Fibroblast of lung (primary cell): ENCODE data around the gene SLC44A5. TPM values are rescaled to one million over a fixed set of nuclear protein-coding genes. Genes with fewer than 3 reads are reported as not detected.
A peak's percentile ranks its signal among the peaks of the same experiment; 100 is the strongest.

Experiments used
- DNase-seq, 2 donors: peaks; one replicate each; pipeline versions ENCODE4 v3.0.0 to v3.0.0-alpha.2; 2010; ENCODE audit warnings: low read depth in 2 of 2
- H2AFZ ChIP-seq: 2 replicates; pipeline ENCODE4 v1.5.1; 2012; ENCODE audit warnings: low read length, control low read depth, inconsistent platforms
- H3K27ac ChIP-seq: 2 replicates; pipeline ENCODE4 v1.5.1; 2011; ENCODE audit warnings: low read length, control low read depth; ENCODE audit not compliant: insufficient read depth
- H3K27me3 ChIP-seq: 2 replicates; pipeline ENCODE4 v1.5.1; 2011; ENCODE audit warnings: mild to moderate bottlenecking, low read length; ENCODE audit not compliant: control insufficient read depth, insufficient read depth
- H3K36me3 ChIP-seq: 2 replicates; pipeline ENCODE4 v1.5.1; 2011; ENCODE audit warnings: low read length; ENCODE audit not compliant: control insufficient read depth, insufficient read depth
- H3K4me1 ChIP-seq: 2 replicates; pipeline ENCODE4 v1.5.1; 2011; ENCODE audit warnings: low read length; ENCODE audit not compliant: control insufficient read depth, insufficient read depth; ENCODE audit errors: extremely low read depth
- H3K4me2 ChIP-seq: 2 replicates; pipeline ENCODE4 v1.5.1; 2011; ENCODE audit warnings: low read length, control low read depth; ENCODE audit not compliant: insufficient read depth; ENCODE audit errors: extremely low read depth
- H3K4me3 ChIP-seq, 4 experiments: fragments of 200-600 bp in 1 of 4; sonication (generic) in 1 of 4; replicated peaks in 1 of 4; 2 replicates each; pipeline ENCODE4 v1.5.1; 2011 to 2016; ENCODE audit warnings: low read length in 4 of 4, low read depth in 3 of 4, mild to moderate bottlenecking in 3 of 4, control low read depth in 2 of 4, inconsistent platforms in 1 of 4, mixed read lengths in 1 of 4; ENCODE audit not compliant: insufficient read depth in 1 of 4; ENCODE audit errors: control extremely low read depth in 1 of 4
- H3K79me2 ChIP-seq: 2 replicates; pipeline ENCODE4 v1.5.1; 2012; ENCODE audit warnings: mild to moderate bottlenecking, low read length, inconsistent platforms; ENCODE audit not compliant: control insufficient read depth, insufficient read depth
- H3K9ac ChIP-seq: 2 replicates; pipeline ENCODE4 v1.5.1; 2011; ENCODE audit warnings: mild to moderate bottlenecking, low read length, control low read depth; ENCODE audit not compliant: insufficient read depth
- H3K9me3 ChIP-seq: 2 replicates; pipeline ENCODE4 v1.5.1; 2012; ENCODE audit warnings: low read depth, low read length; ENCODE audit not compliant: control insufficient read depth, insufficient read depth
- H4K20me1 ChIP-seq: 2 replicates; pipeline ENCODE4 v1.5.1; 2011; ENCODE audit warnings: low read length; ENCODE audit not compliant: control insufficient read depth, insufficient read depth; ENCODE audit errors: extremely low read depth
- EZH2 ChIP-seq: IDR thresholded peaks from 2 replicates; pipeline ENCODE4 v1.5.1; 2012; ENCODE audit warnings: low read length, control low read depth, mild to moderate bottlenecking; ENCODE audit errors: missing control alignments
- polyA plus RNA-seq, 2 donors: library from polyadenylated mRNA; depleted of rRNA in 1 of 2; stranded (reverse) in 1 of 2; unstranded in 1 of 2; fragments of >200 nt; gene quantifications; 2 replicates each; pipeline ENCODE4 v1.2.1, GENCODE V29; 2011 to 2012; ENCODE audit warnings: missing spikeins in 1 of 2
- total RNA-seq: library from RNA; depleted of rRNA; stranded (reverse); fragments of >200 nt; gene quantifications from 2 replicates; pipeline ENCODE4 v1.2.1, GENCODE V29; 2014
- TF ChIP-seq, protein P1 (sequence below), 2 donors: IDR thresholded peaks in 1 of 2; conservative IDR thresholded peaks in 1 of 2; 1 replicate in 1 of 2; 2 replicates in 1 of 2; pipeline ENCODE4 v1.5.1; 2011 to 2012; ENCODE audit warnings: low read length in 2 of 2, control low read depth in 1 of 2, inconsistent platforms in 1 of 2, low read depth in 1 of 2, mild to moderate bottlenecking in 1 of 2

The SLC44A5 gene
- total and polyA plus RNA-seq, 2 donors (not counting 1 experiment from before 2014, with no cell fraction given) = under 0.01 to 0.03 TPM

DNA sequence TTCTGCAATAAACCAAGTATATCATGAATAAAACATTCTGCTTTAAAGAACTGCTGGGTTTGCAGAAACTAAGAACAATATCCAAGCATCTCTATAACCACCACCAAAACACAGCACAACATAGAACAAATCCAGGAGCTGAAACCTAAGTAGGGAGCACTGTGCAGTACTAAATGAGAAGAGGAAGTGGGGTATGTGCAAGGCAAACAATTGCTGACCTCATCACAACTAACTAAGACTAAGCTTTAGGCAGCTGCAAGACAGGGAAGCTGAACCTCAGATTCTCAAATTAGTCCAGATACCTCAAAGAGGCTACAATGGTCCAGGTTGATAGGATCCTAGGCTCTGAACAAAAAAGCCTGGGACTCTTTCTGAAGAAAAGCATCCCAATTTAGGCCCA lies 172.6 kb downstream of the SLC44A5 start:
- no peaks in the 10 kb centered on the region for H3K79me2 ChIP-seq
- TF ChIP-seq, protein P1, sequence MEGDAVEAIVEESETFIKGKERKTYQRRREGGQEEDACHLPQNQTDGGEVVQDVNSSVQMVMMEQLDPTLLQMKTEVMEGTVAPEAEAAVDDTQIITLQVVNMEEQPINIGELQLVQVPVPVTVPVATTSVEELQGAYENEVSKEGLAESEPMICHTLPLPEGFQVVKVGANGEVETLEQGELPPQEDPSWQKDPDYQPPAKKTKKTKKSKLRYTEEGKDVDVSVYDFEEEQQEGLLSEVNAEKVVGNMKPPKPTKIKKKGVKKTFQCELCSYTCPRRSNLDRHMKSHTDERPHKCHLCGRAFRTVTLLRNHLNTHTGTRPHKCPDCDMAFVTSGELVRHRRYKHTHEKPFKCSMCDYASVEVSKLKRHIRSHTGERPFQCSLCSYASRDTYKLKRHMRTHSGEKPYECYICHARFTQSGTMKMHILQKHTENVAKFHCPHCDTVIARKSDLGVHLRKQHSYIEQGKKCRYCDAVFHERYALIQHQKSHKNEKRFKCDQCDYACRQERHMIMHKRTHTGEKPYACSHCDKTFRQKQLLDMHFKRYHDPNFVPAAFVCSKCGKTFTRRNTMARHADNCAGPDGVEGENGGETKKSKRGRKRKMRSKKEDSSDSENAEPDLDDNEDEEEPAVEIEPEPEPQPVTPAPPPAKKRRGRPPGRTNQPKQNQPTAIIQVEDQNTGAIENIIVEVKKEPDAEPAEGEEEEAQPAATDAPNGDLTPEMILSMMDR (conservative IDR thresholded peaks at IDR 0.05 in 1 of 2, IDR thresholded peaks at IDR 0.05 in 1 of 2; ENCODE audit: low read depth in 1 of 2, low read length in 2 of 2) = no peak
- TF ChIP-seq EZH2 = no peak
- no peak overlapping the region for H3K4me3 ChIP-seq
- no peaks in the 10 kb centered on the region for H3K36me3 ChIP-seq
- no peaks in the 10 kb centered on the region for H3K9me3 ChIP-seq
- H3K27me3 ChIP-seq = no peaks in the 10 kb centered on the region
- DNase-seq = no peak
- no peak overlapping the region for H2AFZ ChIP-seq
- no peak overlapping the region for H3K9ac ChIP-seq
- H3K4me1 ChIP-seq = no peaks in the 10 kb centered on the region
- no peaks in the 10 kb centered on the region for H4K20me1 ChIP-seq
- no peak overlapping the region for H3K4me2 ChIP-seq
- no peak overlapping the region for H3K27ac ChIP-seq

DNA sequence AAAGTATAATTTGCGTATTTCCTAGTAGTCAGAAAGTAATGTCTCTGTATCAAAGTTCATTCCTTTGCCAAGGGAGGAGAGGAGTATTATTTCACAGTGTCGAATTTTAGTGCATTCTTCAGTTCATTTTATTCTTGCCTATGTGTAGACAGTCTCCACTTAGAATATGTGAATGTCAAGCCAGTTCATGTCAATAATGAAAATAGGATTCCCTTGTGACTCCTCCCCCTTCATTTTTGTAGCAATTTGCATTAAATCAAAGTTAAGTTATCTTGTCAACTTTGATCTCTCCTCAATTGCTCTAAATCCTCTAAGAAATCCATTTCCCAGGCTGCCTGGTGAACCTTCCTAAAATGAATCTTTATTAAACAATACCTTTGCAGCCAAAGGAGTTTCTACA lies 179.1 kb downstream of the SLC44A5 start:
- H3K79me2 ChIP-seq = no peaks in the 10 kb centered on the region
- no peak overlapping the region for H3K27ac ChIP-seq
- no peak for DNase-seq
- H3K4me3 ChIP-seq = no peak overlapping the region
- H3K4me2 ChIP-seq = no peak overlapping the region
- no peak overlapping the region for H3K9ac ChIP-seq
- H3K9me3 ChIP-seq = no peaks in the 10 kb centered on the region
- no peaks in the 10 kb centered on the region for H3K4me1 ChIP-seq
- no peaks in the 10 kb centered on the region for H3K27me3 ChIP-seq
- no peaks in the 10 kb centered on the region for H3K36me3 ChIP-seq
- no peaks in the 10 kb centered on the region for H4K20me1 ChIP-seq
- TF ChIP-seq EZH2 = no peak
- TF ChIP-seq, protein P1 (conservative IDR thresholded peaks at IDR 0.05 in 1 of 2, IDR thresholded peaks at IDR 0.05 in 1 of 2; ENCODE audit: low read depth in 1 of 2, low read length in 2 of 2) = no peak
- H2AFZ ChIP-seq = no peak overlapping the region

DNA sequence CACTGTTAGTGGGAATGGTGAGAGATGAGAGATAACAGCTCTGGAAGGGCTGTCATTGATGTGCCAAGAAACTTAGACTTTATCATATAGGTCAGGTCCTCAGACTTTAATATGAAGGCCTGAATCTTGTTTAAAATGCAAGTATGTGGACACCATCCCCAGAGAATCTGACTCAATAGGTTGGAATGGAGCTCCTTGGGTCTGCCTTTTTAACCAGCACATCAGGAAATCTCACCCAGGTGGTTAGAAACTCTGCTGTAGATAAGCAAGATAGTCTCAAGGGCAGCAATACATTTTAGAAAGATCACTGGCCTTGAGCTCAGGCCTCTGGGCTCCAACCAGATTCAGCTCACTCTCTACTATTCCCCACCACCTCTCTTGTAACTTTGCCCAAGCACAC lies 180.4 kb downstream of the SLC44A5 start:
- H2AFZ ChIP-seq = no peak overlapping the region
- no peaks in the 10 kb centered on the region for H3K9me3 ChIP-seq
- no peaks in the 10 kb centered on the region for H3K4me1 ChIP-seq
- H3K4me2 ChIP-seq = no peak overlapping the region
- H3K36me3 ChIP-seq = no peaks in the 10 kb centered on the region
- TF ChIP-seq, protein P1 (conservative IDR thresholded peaks at IDR 0.05 in 1 of 2, IDR thresholded peaks at IDR 0.05 in 1 of 2; ENCODE audit: low read depth in 1 of 2, low read length in 2 of 2) = no peak
- no peak for TF ChIP-seq EZH2
- peak in 1 of 2 donors; percentile 69 for DNase-seq
- H3K27me3 ChIP-seq = no peaks in the 10 kb centered on the region
- H4K20me1 ChIP-seq = no peaks in the 10 kb centered on the region
- H3K79me2 ChIP-seq = no peaks in the 10 kb centered on the region
- no peak overlapping the region for H3K4me3 ChIP-seq
- no peak overlapping the region for H3K9ac ChIP-seq
- no peak overlapping the region for H3K27ac ChIP-seq
